Hematopoietic multipotent progenitor cell treated with erythropoietin and hydrocortisone succinate and interleukin-3 and kit ligand, for 15 days (in vitro differentiated cells): ENCODE data around the gene COX19.

Experiments used
- DNase-seq: peaks from one replicate; pipeline ENCODE4 v3.0.0-alpha.2; 2015; ENCODE audit warnings: low spot score

COX19 gene

GRCh38 chr7:978049-978346 lies 2.6 kb upstream of the COX19 start:
- no peak for DNase-seq

GRCh38 chr7:977326-978048 lies 2.1 kb upstream of the COX19 start:
- no peak for DNase-seq

- no peak for DNase-seq
Observed at GRCh38 chr7:976901-977325, 1.6 kb upstream of the COX19 start.

GRCh38 chr7:975702-976473 lies 539 bp upstream of the COX19 start:
- no peak for DNase-seq

DNA sequence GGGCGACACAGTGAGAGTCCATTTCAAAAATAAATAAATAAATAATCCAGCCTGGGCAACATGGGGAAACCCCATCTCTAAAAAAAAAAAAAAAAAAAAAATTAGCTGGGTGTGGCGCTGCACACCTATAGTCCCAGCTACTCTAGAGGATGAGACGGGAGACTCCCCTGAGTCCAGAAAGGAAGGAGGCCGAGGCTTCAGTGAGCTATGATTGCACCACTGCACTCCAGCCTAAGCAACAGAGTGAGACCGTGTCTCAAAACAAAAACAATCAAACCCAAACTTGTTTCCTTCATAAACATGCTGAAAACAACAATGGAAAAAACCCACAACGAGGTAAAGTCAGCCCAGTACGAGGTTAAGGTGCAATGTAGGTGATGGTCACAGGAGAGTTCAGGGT lies 1.2 kb downstream of the COX19 start:
- no peak for DNase-seq

- no peak for DNase-seq
Observed at GRCh38 chr7:973312-973711, 2.0 kb downstream of the COX19 start.

- no peak for DNase-seq
Observed at GRCh38 chr7:972676-973309, 2.6 kb downstream of the COX19 start.

GRCh38 chr7:972110-972509 lies 3.2 kb downstream of the COX19 start:
- no peak for DNase-seq

GRCh38 chr7:970744-971143 lies 4.6 kb downstream of the COX19 start:
- no peak for DNase-seq

DNA sequence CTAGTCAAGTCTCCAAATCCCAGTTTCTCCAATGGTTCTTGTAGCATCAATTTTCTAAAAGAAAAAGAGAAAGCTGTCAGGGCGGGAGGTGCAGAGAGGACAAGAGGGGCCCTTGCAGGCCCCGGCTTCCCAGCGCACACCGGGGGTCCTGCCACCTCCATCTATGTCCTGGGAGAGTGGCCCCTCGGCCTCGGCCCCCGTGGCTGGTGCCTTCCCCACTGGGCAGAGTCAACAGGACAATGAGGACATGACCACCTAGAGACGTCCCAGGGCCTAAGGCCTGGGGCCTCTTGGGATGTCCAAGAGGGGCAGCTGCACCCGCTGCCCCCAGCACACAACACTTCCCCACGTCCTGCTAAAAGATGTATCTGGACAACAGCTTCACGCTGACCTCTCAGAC lies 5.9 kb downstream of the COX19 start:
- no peak for DNase-seq

GRCh38 chr7:968205-969105 lies 6.9 kb downstream of the COX19 start:
- no peak for DNase-seq

GRCh38 chr7:967361-968082 lies 7.8 kb downstream of the COX19 start:
- DNase-seq, result no peak

GRCh38 chr7:966291-967069 lies 8.9 kb downstream of the COX19 start:
- DNase-seq, result no peak

- DNase-seq, result no peak
Observed at GRCh38 chr7:964401-965231, 10.7 kb downstream of the COX19 start.

DNA sequence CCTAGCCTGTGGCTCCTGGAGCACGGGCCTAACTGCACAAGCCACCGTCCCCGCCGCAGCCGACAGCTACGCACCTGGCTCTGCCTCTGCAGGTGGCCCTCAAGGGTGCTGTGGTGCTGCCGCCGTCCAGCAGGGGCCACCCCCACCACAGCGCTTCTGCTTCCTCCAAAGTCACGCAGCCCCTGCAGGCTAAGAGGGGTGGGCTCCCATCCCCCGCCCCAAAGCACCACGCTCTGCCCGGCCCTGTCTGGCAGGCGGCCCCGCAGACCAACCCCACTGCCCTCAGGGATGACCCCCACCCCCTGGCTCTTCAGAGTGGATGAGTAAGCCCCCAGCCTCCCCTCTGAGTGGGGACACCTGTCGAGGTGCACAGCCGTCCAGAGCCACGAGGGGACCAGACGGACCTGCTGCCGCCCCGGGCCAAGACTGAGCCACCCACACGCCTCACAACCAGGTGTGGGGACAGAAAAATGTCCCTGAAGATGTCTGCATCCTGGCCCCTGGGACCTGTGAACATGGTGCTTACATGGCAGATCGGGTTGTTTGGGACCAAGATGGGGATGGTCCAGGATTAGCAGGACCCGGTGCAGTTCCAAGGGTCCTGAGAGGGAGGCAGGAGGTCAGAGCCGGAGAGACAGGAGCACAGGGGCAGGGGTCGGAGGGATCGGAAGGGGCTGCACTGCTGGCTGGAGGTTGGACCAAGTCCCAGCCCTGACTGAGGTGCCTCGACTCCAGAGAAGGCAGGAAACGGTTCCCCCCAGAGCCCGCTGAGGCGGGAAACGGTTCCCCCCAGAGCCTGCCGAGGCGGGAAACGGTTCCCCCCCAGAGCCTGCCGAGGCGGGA lies 11.9 kb downstream of the COX19 start:
- no peak for DNase-seq

GRCh38 chr7:962401-963081 lies 12.8 kb downstream of the COX19 start:
- no peak for DNase-seq

- no peak for DNase-seq
Observed at GRCh38 chr7:961546-962400, 13.6 kb downstream of the COX19 start.
